AG09309 (cell line): ENCODE data around the gene RALGAPA1.
"Not testable (repeated sequence)": the region's sequence is repeated elsewhere in the genome, so short reads cannot be mapped to it uniquely, and the experiment has no call there.

Experiments used
- DNase-seq: peaks from one replicate; pipeline ENCODE4 v3.0.0-alpha.2; 2010; ENCODE audit warnings: low read depth
- H3K4me3 ChIP-seq: 2 replicates; pipeline ENCODE4 v1.5.1; 2011; ENCODE audit warnings: mild to moderate bottlenecking, low read depth, low read length, moderate library complexity; ENCODE audit not compliant: control insufficient read depth
- TF ChIP-seq, protein P1 (sequence below): IDR thresholded peaks from 2 replicates; pipeline ENCODE4 v1.5.1; 2011; ENCODE audit warnings: mild to moderate bottlenecking, low read depth, low read length, inconsistent platforms; ENCODE audit not compliant: insufficient read depth, control insufficient read depth; ENCODE audit errors: missing control alignments

The RALGAPA1 gene

DNA sequence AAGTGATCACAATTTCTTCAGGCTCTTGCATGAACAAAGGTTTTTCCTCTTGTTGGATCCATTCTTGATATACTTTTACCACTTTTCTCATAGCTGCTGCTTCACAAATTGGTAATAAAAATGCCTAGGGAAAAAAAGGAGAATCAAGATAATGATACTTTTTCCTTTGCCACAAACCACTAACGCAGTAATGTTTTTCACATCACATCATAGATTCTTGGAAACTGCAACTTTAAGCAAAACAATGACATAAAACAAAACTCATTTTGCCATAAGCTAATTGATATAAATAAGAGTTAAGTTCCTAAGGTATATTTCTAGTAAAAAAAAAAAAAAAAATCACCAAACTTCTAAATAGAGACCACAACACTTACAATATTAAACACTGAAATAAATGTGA lies 66.7 kb downstream of the RALGAPA1 start:
- DNase-seq, result no peak
- TF ChIP-seq, protein P1, sequence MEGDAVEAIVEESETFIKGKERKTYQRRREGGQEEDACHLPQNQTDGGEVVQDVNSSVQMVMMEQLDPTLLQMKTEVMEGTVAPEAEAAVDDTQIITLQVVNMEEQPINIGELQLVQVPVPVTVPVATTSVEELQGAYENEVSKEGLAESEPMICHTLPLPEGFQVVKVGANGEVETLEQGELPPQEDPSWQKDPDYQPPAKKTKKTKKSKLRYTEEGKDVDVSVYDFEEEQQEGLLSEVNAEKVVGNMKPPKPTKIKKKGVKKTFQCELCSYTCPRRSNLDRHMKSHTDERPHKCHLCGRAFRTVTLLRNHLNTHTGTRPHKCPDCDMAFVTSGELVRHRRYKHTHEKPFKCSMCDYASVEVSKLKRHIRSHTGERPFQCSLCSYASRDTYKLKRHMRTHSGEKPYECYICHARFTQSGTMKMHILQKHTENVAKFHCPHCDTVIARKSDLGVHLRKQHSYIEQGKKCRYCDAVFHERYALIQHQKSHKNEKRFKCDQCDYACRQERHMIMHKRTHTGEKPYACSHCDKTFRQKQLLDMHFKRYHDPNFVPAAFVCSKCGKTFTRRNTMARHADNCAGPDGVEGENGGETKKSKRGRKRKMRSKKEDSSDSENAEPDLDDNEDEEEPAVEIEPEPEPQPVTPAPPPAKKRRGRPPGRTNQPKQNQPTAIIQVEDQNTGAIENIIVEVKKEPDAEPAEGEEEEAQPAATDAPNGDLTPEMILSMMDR, result no peak
- H3K4me3 ChIP-seq, result no peak overlapping the region

DNA sequence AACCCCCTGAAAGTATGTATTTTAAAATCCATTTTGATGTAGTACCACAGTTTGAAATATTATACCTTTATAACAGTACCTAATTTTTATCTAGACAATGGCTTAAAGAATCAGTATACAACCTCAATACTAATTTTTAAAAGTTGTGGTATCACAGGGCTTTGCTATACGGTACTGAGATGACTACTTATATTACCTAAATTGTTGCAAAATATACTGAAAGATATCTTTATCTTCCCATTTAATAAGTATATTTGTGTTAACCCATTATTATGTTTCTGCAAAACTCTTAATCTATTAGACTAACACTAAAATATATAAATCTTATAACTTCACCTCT lies 67.1 kb downstream of the RALGAPA1 start:
- TF ChIP-seq, protein P1, result no peak
- no peak for DNase-seq

DNA sequence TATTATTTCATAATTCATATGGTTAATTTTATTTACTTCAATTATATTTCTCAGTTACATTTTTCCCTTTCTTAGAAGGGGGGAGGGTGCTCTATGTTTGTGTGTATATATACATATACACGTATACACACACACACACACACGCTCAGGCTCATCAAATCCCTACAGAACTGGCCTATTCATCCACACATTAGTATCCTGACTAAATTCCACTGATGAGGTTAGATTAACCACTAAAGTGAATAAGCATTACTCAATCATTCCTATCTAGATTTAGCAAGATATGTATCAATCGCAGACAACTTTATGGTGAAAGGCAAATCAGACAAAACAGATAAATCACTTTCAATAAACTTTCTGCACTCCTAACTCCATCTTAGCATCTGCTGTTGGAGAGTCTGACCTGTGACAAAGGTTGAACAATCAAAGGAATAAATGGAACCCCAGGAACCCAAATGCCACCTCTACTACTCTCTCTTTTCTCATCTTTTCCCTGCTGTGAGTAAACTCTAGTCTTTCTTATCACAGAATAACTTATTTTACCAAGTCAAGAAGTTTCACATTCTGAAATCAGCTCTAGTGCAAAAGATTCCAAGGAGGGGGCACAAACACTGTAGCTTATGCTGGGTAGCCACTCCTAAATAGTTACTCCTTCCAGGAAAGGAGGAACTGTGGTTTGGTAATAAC lies 67.6 kb downstream of the RALGAPA1 start:
- no peak for DNase-seq
- TF ChIP-seq, protein P1, result no peak
- H3K4me3 ChIP-seq, result no peak overlapping the region

More for the DNA sequence above, 67.1 kb downstream of the RALGAPA1 start:
- no peak overlapping the region for H3K4me3 ChIP-seq

DNA sequence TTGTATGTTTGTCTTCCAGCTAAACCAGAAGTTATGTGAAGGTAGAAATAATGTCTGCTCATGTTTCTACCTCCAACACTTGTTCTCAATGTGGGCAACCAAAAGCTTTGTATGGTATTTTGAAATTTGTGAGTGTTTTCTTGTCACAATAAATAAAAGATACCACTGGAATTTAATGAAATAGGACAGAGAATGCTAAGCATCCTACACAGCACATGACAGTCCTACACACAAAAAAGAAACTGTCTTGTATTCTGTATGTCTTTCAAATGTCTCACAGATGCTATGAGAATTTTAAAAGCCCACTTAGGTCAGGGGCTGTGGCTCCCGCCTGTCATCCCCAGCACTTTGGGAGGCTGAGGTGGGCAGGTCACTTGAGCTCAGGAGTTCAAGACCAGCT lies 68.9 kb downstream of the RALGAPA1 start:
- DNase-seq, result no peak
- no peak overlapping the region for H3K4me3 ChIP-seq
- TF ChIP-seq, protein P1, result no peak

DNA sequence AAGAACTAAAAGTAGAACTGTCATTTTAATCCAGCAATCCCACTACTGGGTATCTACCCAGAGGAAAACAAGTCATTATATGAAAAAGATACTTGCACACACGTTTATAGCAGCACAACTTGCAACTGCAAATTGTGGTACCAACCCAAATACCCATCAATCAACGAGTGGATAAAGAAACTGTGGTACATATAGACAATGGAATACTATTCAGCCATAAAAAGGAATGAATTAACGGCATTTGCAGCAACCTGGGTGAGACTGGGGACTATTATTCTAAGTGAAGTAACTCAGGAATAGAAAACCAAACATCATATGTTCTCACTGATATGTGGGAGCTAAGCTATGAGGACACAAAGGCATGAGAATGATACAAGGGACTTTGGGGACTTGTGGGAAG lies 73.9 kb downstream of the RALGAPA1 start:
- DNase-seq, H3K4me3 ChIP-seq: not testable (repeated sequence)

DNA sequence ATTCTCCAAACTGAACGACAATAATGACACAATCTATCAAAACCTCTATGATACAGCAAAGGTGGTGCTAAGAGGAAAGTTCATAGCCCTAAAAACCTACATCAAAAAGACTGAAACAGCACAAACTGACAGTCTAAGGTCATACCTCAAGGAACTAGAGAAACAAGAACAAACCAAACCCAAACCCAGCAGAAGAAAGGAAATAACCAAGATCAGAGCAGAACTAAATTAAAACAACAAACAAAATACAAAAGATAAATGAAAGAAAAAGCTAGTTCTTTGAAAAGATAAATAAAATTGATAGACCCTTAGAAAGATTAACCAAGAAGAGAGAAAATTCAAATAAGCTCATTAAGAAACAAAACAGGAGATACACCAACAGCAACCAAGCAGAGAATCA lies 75.6 kb downstream of the RALGAPA1 start:
- not testable (repeated sequence) for DNase-seq, H3K4me3 ChIP-seq

DNA sequence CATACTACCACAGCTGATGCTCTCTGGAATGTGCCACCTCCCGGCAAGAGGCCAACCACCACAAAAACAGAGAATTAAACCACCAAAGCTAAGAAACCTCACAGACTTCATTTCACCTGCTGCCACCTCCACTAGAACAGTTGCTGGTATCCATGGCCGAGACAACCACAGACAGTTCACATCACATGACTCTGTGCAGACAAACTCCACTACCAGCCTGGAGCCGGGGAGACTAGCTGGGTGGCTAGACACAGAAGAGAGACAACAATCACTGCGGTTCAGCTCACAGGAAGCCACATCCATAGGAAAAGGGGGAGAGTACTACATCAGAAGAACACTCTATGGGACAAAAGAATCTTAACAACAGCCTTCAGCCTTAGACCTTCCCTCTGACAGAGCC lies 78.2 kb downstream of the RALGAPA1 start:
- TF ChIP-seq, protein P1, result no peak
- H3K4me3 ChIP-seq, result no peak overlapping the region
- DNase-seq, result no peak

DNA sequence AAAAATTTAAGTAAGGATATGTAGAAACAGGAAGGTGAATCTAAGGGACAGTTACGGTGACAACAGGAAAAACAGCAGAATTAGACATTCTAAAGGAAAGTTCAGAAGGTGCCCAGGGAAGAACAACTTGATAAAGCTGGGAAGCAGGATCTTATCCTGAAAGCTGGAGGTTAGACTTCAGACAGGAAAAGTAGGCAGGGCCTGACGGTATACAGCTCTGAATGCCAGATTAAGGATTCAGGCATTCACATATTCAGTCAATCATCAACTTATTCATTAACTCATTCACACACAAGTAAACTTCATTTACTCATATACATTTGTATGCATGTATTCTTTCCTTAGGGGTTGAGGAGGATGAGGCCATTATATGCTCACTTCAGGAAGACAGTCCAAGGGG lies 81.3 kb downstream of the RALGAPA1 start:
- DNase-seq, result no peak
- H3K4me3 ChIP-seq, result no peak overlapping the region
- TF ChIP-seq, protein P1, result no peak
